GM19467 (cell line): Measurements from ENCODE around the gene PRPF6.

Experiments
- ATAC-seq: cut with Tn5 transposase; IDR thresholded peaks from one replicate; pipeline ENCODE4 v1.9.1; 2021; ENCODE audit warnings: mild to moderate bottlenecking, moderate library complexity; ENCODE audit not compliant: unreplicated experiment

Gene PRPF6

DNA sequence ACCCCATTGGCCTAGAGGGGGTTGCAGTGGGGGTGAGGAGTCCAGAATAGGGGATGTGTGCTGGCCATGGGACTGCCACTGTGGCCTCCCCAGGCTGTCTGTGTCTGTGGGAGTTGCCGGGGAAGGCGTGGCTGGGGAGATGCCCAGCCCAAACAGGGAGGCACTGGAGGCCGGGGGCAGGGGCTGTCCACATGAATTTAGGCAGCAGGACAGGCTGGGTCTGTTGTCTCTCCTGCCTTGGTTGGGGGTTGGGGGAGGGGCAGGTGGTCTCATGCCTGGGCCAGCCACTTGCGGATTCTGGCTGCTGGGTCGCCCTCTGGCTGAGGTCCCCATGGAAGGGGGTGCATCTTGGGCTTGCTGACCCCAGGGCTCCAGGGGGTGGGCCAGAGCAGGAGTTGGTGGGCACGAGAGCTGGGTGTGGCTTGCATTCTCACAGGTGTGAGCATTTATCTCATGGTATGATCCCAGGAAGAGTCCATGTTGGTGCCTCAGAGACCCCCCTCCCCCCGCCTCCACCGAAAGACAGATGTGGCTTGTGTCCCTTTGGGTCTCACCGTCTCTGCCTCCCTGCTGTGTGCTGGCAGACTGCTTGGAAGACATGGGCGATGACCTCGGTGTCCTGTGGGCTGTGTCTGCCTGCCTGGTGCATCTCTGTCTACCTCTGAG, 64.5 kb downstream of the PRPF6 start:
- ATAC-seq, result no peak

DNA sequence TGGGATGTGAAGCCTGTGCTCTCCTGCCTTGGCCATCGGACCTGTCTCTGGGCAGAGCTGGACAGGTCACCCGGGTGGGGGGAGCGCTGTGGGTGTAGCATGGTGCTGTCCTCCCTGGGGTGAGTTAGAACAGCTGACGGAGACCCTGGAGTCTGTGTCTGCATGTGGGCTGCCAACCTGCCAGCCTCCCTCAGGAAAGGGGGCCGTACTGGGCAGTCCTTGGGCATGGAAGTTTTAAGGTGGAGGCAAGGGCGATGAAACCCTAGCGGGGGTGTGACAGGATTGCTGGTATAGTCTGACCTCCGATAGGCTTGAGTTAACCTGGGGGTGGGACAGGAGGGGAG, 66.1 kb downstream of the PRPF6 start:
- no peak for ATAC-seq

DNA sequence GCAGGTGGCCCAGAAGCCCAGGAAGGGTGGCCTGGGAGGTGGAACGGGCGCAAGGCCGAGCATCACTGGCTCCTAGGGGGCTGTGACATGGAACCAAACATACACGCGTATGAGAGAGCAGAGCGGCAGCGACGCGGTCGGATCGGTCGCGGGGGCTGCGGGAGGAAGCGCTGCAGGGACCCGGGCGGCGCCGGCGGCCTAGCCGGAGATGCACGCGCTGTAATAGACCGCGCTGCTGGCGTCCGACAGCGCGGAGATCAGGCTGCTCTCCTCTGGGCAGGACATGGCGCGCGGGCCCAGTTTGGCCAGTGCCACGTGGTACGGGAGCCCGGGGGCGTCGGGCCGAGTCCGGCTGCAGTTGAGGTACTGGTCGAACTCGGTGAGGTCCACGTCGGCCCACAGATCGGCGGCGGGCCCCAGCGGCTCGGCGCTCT, 67.1 kb downstream of the PRPF6 start:
- no peak for ATAC-seq

DNA sequence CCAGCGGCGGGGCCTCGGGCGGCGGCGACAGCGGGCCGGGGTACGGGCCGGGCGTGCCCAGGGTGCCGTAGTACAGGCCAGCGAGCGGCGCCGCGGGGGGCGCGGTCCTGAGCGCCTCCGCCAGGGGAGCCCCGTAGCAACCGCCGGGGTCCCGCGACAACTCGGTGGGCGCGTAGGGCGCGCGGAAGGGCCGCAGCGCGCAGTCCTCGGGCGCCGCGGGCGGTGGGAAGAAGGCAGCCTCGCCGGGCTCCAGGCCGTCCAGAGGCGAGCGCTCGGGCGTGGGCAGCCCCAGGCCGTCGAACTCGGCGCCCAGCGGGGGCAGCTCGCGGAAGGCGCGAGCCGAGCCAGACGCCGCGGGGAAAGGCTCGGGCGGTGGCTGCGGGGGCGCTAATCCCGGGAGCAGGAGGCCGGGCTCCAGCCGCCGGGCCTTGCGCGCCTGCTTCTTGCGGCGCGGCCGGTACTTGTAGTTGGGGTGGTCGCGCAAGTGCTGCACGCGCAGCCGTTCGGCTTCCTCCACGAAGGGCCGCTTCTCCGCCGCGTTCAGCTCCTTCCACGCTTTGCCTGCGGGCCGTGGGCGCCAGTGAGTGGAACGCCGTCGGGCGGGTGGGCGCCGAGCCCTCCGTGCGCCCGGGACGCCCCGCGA, 67.6 kb downstream of the PRPF6 start:
- ATAC-seq, result no peak

DNA sequence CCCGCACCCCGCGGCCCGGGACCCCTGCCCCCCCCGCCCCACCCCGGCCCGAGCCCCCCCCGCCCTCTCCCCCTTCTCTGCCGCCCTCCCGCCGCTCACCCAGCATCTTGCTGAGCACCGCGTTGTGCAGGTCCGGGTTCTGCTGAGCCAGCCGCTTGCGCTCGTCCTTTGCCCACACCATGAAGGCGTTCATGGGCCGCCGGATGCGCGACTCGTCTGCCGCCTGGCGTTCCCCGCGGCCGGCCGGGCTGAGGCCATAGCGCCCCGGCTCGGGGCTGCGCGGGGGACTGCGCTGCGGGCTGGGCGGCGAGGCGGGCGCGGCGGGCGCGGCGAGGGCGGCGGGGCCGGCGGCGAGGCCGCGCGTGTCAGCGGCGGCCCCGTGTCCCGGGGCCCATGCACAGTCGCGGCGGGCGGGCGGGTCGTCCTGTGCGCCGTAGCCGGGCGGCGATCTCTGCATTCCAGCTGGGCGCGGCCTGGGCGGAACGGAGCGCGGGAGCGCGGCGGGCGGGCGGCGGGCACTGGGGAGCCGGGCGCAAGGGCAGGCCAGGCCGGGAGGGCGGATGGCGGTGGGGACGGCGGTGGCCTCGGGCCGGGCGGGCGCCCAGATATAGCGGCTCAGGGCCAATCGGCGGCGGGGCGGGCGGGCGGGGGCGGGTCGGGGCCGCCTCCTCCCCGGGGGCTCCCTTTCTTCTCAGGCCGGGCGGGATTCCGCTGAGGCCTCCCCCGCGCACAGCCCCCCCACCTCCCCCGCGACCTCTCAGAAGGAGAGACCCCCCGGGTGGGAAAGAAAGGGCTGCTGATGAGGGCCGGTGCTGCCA, 68.3 kb downstream of the PRPF6 start, which contains the start of gene SOX18:
Gene SOX18, minus strand, starts transcription at position 580 of the 818 bp plus-strand sequence. Its CDS starts 123 bp downstream, at position 457.
- ATAC-seq, result no peak

DNA sequence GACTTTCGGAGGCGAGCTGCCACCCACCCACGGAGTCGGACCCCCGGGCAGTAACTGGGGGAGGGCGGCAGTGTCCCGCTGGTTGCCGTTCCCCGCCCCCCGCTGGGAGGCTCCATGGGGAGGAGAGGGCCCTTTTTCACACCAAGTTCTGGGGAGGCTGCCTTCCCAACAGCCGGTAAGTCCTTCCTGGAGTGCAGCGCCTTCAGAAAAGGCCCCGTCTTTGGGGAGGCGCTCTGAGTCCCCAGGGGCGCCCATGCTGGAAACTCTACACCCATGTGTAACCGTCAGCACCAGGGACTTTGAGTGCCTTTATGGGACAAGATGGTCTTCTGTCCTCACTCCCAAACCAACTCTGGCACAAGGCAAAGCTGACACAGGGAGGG, 68.9 kb downstream of the PRPF6 start:
- ATAC-seq, result no peak

DNA sequence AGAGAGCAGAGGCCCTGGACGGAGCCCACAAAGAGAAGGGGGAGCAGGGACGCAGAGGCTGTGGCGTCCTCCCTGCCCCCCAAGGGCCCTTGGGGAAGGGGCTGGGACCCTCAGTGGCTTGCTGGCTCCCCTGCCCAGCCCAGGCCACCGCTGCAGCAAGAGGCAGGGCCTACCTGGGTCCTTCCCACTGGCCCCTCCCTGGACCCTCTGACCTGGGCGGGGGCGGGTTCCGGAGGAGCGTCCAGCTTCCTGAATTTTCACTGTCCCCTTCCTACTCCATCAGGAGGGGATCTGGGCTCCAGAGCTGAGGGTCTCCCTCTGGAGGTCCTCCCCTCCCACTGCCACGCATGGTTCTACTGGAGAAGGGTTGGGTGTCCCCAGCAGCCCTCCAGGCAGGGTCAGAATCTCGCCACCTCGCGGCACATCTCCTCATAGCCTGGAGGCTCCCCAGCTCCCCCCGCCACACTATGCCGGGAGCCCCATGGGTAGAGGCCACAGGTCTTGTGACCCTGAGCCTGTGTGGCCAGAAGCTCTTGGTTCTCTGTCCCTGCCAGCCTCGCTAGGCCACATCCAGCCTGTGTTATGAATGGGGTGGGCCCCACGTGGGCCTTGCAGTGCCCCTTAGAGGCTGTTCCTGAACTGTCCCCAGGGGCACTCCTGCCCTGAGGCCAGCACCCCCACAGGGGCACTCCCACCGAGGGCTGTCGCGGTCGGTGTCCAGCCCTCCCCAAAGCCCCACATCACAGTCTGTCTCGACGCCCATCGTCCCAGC, 69.5 kb downstream of the PRPF6 start:
- ATAC-seq, result no peak

DNA sequence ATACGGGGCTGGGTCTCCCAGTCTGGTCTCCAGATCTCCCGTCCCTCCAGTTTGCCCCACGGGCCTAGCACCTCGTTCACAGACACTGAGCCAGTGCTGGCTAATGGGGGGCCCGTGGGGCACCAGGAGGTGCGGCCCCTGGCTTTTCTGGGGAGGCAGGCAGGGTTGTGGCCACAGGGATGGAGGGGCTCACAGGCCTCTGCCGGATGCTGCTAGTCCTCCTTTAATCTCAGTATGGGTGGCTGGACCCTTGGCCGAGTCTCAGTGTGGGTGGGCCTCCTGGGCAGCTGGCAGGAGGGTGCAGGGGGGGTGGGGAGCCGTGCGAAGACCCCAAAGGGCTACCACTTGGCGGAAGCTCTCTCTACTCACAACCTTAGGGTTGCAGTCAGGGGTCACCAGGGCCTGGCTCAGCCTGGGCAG, 70.1 kb downstream of the PRPF6 start:
- no peak for ATAC-seq

DNA sequence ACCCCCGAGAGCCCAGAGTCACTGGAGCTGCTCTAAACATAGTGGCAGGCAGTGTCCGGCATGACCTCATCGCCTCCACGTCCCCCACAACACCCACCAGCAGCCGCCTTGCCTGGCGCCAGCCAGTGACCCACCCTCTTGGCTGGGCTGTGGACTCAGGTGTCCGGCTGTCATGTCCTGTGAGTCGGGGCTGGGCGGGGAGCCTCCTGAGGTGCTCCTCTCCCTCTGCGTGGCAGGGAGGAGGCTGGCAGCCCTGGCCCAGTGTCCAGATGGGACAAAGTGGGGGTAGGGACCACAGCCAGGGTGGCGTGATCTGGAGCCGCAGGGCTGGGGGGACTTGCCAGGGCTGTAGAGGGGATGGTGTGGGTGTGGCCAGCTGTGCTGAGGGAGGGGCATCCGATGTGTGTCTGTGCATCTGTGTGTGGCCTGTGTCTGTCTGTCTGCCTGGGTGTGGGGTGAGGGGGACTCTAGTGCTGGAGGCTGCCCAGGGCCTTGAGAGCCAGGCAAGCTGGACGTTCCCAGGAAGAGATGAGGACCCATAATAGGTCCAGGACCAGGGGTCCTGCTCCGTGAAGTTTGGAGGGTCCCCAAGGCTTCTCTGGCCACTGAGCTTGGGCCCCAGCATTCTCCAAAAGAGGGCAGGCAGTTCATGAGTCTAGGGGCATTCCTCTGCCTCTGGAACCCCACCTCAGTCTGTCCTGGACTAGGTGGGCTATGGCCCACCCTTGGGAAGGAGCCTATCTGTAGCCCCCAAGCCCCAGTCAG, 70.8 kb downstream of the PRPF6 start:
- ATAC-seq, result no peak

DNA sequence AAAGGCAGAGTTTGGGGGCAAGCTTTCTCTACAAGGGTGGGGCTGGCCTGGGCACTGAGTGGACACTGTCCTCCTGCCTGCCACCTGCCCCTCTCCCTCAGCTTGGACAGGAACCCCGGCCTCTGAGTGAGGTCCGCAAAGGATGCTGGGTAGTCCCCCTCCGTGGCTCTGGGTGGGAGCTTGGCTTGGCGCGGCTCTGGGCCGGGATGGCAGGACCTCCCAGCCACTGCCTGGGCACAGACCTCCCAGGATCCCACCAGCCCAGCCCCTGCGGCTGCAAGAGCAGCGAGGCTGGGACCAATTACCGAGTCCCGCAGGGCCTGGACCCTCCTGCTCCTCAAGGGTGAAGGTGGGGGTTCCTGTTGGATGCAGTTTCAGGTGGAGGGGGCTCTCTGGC, 71.4 kb downstream of the PRPF6 start:
- ATAC-seq, result no peak

DNA sequence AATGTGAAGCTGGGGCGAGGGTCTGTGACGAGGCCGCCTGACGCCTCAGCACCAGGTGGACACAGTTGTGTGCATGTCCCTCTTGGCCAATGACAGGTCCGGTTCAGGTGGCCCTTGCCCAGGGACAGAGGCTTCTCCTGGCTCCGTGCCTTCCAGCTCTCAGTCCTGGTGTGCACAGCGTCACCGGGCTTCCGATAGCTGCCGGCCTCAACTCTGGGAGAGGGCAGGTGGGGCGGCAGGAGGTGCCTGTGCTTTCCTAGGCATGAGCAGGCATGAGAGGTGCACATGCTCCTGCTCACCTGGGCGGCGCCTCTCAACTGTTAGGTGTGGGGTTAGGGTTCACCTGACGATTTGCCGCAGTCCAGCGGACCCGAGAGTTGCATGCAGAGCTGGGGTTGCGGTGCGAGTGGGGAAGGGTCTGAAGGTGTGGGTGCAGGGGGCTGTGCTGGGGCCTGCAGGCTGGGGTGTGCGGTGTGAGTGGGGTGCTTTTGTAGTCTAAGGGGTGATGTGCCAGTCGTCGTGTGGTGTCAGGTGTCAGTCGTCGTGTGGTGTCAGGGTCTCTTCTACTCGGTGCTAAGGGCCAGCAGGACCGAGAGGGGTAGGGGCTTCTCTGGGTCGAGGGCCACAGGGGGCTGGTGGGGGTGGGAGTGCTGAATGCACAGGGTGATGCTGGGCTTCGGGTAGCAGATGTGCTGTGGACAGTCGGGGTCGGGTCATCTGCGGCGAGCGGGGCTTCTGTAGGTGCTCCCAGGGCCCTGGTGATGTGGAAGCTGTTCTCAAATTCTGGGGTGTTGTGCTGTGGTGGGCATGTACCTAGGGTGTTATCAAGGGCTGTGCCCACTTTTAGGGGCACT, 72.3 kb downstream of the PRPF6 start:
- no peak for ATAC-seq

DNA sequence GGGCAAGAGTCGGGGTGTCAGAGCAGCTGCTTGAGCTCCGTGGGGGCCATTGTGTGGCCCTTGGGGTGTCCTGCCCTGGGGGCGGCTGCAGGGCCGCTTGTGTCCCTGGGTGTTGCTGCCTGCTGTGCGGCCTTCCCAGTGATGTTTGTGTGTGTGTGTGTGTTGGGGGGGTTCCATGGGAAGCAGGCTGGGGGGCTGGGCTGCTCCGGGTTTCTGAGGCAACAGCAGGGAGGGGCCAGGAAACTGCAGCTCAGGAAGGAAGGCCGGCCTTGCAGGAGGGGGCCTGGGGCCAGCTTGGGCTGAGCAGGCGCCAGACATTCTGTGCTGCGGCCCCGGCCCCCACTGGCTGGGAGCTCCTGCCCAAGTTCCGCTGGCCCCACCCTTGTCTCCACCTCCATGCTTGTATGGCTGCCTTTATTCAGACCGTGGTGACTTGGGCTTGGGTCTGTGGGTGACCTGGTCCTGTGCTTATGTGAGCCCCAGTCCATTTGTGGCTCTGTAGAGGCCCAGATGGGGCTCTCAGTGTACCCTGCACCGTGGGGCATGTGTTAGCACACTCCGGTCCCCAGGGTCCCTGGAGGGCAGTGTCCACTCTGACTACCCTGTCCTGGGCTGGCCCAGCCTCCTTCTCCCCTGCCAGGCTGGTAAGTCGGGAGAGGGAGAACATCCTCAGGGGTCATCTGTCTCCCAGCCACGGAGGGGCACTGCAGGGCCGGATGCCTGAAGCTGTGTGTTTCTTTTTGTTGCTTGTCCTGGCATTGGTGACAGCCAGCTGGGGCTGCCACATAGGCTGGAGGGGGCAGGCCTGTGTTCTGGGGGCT, 73.1 kb downstream of the PRPF6 start:
- ATAC-seq, result no peak

DNA sequence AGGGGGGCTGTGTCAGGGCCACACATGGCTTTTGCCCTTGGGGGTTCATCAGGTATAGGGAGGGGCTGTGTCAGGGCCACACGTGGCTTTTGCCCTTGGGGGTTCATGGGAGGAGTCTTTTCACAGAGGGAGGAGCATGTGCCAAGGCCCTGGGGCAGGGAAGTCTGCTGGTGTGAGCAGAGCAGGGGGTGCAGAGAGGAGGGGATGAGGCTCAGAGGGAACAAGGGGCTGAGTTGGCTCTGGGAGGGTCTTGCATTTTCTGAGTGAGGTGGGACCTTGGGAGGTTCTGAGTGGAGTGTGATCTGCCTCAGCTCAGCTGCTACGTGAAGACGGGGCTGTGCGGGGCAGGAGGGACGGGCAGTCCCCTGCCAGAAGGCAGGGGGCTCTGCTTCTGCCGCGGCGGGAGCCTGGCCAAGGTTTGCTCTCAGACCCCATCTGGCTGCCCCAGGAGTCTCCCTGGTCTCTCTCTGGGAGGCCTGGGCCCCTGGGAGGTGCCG, 74.5 kb downstream of the PRPF6 start:
- no peak for ATAC-seq

DNA sequence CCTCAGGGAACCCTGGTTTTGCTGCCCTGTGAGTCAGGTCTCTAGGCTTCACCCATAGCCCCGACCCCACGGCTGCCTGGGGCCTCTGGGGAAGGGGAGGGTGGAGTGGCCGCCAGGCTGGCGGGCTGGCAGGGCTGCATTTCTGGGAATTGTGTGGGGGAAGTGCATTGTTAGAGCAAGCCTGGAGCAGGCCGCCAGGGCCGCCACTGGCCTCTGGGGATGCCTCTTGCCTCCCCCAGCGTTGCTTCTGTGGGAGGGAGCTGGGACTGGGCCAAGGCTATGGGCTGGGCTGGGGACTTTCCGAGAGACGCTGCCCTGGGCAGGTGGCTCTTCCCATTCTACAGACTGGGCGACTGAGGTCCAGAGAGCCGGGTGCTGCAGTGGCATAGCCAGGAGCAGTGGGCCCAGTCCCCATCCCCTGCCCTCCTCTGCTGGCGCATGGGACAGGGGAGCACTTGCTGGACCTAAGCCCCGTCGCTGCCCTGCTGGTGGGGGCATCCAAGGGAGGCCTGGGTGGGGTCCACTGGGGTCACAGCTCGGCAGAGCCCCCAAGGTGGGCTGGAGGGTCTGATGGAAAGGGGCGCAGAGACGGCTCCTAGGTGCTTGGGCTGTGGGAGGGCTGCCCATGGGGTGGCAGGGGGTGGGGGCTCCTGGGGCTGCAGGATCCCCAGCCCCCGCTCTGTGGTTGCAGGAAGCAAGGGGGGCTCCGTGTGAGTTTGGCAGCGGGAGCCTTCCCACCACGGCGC, 75.1 kb downstream of the PRPF6 start:
- ATAC-seq, result no peak

DNA sequence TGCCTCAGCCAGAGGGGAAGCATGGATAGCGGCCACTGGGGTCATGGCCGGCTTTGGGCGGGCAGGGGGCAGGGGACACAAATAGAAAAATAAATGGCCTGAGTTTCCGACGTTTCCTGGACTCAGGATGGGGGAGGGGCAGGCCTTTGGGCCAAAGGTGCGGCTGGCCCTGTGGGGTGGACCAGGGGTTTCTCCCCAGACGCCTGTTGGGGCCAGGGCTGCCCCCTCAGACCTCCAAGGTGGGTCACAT, 75.6 kb downstream of the PRPF6 start:
- no peak for ATAC-seq

DNA sequence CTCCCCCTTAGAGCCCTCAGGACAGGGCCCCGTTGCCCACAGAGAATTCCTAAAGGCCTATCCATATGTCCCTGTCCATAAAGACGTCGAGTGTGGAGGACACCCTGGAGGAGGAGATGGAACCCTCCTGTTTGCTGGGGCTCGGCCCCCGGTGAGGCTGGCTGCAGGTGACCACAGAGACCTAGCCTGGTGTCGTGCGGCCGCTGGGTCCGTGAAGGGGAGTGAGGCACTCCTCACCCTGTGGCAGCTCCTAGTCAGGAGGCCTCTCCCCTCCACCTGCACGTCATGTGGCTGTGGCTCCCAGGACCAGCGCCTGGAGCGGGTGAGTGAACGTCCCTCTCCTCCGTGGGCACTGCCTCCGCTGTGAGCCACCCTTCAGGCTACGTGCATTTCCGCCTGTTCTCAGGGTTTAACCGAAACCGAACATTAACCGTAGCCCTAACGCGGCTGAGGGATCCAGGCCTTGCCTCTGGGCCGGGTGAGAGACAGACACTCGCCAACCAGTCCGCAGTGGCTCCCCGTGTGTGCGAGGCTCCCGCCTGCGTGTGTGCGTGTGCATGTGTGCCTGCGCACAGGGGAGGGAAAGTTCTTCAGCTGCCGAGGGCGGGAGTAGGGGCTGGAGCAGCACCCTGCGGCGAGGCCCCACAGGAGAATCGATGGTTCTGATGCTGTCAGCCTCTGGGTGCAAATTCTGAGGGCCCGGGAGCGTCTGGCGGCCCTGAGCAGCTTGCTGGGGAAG, 76.1 kb downstream of the PRPF6 start:
- ATAC-seq, result no peak
